Endothelial cell of umbilical vein (primary cell): ENCODE data around the gene CCND2. TPM values are rescaled to one million over a fixed set of nuclear protein-coding genes. Genes with fewer than 3 reads are reported as not detected.

Experiments used
- BruUV-seq: library from RNA; stranded (reverse); fragments of 400-500 nt; replicated peaks from 2 replicates; lab custom pipeline; 2021; lab: Mats Ljungman, UMichigan
- CTCF ChIA-PET: fragments of 300-600, 350-600 bp; sonication (Branson Sonifier 250); formaldehyde crosslinking; loops from one replicate; lab custom pipeline; 2021; ENCODE audit warnings: antibody characterized with exemption, inconsistent platforms; lab: Charles Lee
- POLR2A ChIA-PET: fragments of 300-600, 350-600 bp; sonication (Branson Sonifier 250); formaldehyde crosslinking; loops from one replicate; lab custom pipeline; 2021; ENCODE audit warnings: antibody characterized with exemption, inconsistent platforms; lab: Charles Lee
- DNase-seq: peaks from one replicate; pipeline ENCODE4 v3.0.0-alpha.2; 2011; ENCODE audit warnings: low read depth, low spot score
- FAIRE-seq: peaks from 2 replicates; lab custom pipeline; 2011; peaks lifted over from hg19 to GRCh38; lab: Jason Lieb, UNC
- H2AFZ ChIP-seq: 2 replicates; pipeline ENCODE4 v1.6.0; 2012; ENCODE audit warnings: low read depth, low read length, control low read depth, inconsistent platforms
- H3K27ac ChIP-seq: 2 replicates; pipeline ENCODE4 v1.5.1; 2011; ENCODE audit warnings: low read depth, mild to moderate bottlenecking, control low read depth, low read length, moderate library complexity; ENCODE audit not compliant: insufficient read depth
- H3K27me3 ChIP-seq, 2 experiments: 2 replicates each; pipeline versions ENCODE4 v1.6.0 to v1.6.1; 2011; ENCODE audit warnings: low read length in 2 of 2, mixed read lengths in 1 of 2; ENCODE audit not compliant: control insufficient read depth in 2 of 2, insufficient read depth in 2 of 2
- H3K36me3 ChIP-seq, 2 experiments: 2 replicates in 1 of 2; 3 replicates in 1 of 2; pipeline ENCODE4 v1.5.1; 2011; ENCODE audit warnings: low read length in 2 of 2, mild to moderate bottlenecking in 1 of 2, moderate library complexity in 1 of 2; ENCODE audit not compliant: control insufficient read depth in 2 of 2, insufficient read depth in 2 of 2; ENCODE audit errors: extremely low read depth in 1 of 2
- H3K4me1 ChIP-seq: 3 replicates; pipeline ENCODE4 v1.5.1; 2011; ENCODE audit warnings: mild to moderate bottlenecking, low read length; ENCODE audit not compliant: control insufficient read depth, insufficient read depth; ENCODE audit errors: extremely low read depth
- H3K4me2 ChIP-seq: 2 replicates; pipeline ENCODE4 v1.6.1; 2011; ENCODE audit warnings: low read length, control low read depth, mixed read lengths; ENCODE audit not compliant: insufficient read depth
- H3K4me3 ChIP-seq, 3 experiments: fragments of 200-600 bp in 1 of 3; sonication (generic), shearing (Covaris generic) in 1 of 3; replicated peaks in 1 of 3; 2 replicates each; pipeline ENCODE4 v1.5.1; 2011 to 2016; ENCODE audit warnings: control low read depth in 3 of 3, low read length in 3 of 3, mild to moderate bottlenecking in 2 of 3, inconsistent platforms in 1 of 3, low read depth in 1 of 3, moderate library complexity in 1 of 3; ENCODE audit not compliant: insufficient read depth in 1 of 3
- H3K79me2 ChIP-seq: 2 replicates; pipeline ENCODE4 v1.6.0; 2012; ENCODE audit warnings: low read length, inconsistent platforms; ENCODE audit not compliant: control insufficient read depth, insufficient read depth
- H3K9ac ChIP-seq: replicated peaks from 2 replicates; pipeline ENCODE3; 2011; ENCODE audit warnings: low read length, control low read depth; ENCODE audit not compliant: insufficient read depth; ENCODE audit errors: extremely low read depth
- H3K9me1 ChIP-seq: replicated peaks from 3 replicates; pipeline ENCODE4 v1.6.0; 2011; ENCODE audit warnings: mild to moderate bottlenecking, low read length; ENCODE audit not compliant: control insufficient read depth, insufficient read depth; ENCODE audit errors: extremely low read depth
- H3K9me3 ChIP-seq: replicated peaks from 2 replicates; pipeline ENCODE4 v1.5.1; 2012; ENCODE audit warnings: low read length, inconsistent platforms; ENCODE audit not compliant: control insufficient read depth, insufficient read depth
- H4K20me1 ChIP-seq: replicated peaks from 2 replicates; pipeline ENCODE3; 2011; ENCODE audit warnings: mild to moderate bottlenecking, low read length; ENCODE audit not compliant: control insufficient read depth, insufficient read depth; ENCODE audit errors: extremely low read depth
- CTCF ChIP-seq, 2 donors: IDR thresholded peaks; 1 replicate in 1 of 2; 2 replicates in 1 of 2; pipeline ENCODE4 v1.5.1; 2011; ENCODE audit warnings: low read length in 2 of 2, mild to moderate bottlenecking in 2 of 2, moderate library complexity in 2 of 2, control low read depth in 1 of 2, inconsistent platforms in 1 of 2, low read depth in 1 of 2; ENCODE audit not compliant: insufficient read depth in 1 of 2; ENCODE audit errors: extremely low read depth in 1 of 2
- EZH2 ChIP-seq: IDR thresholded peaks from 2 replicates; pipeline ENCODE4 v1.6.1; 2012; ENCODE audit warnings: borderline replicate concordance, low read depth, mild to moderate bottlenecking, moderate library complexity, low read length, inconsistent platforms; ENCODE audit not compliant: severe bottlenecking
- FOS ChIP-seq: IDR thresholded peaks from 2 replicates; pipeline ENCODE4 v1.6.1; 2011; ENCODE audit warnings: mild to moderate bottlenecking, low read length, moderate library complexity, borderline replicate concordance; ENCODE audit not compliant: insufficient read depth
- GATA2 ChIP-seq: IDR thresholded peaks from 2 replicates; pipeline ENCODE4 v1.7.0; 2011; ENCODE audit warnings: low read depth, mild to moderate bottlenecking, moderate library complexity, mixed read lengths, low read length; ENCODE audit not compliant: insufficient read length, insufficient read depth
- JUN ChIP-seq: IDR thresholded peaks from 2 replicates; pipeline ENCODE4 v1.6.1; 2011; ENCODE audit warnings: borderline replicate concordance, low read depth; ENCODE audit not compliant: insufficient read length, insufficient read depth
- MYC ChIP-seq: IDR thresholded peaks from one replicate; pipeline ENCODE4 v1.6.1; 2011; ENCODE audit warnings: mild to moderate bottlenecking, low read depth, low read length
- POLR2A ChIP-seq: IDR thresholded peaks from 2 replicates; pipeline ENCODE4 v1.6.1; 2012; ENCODE audit warnings: low read depth, mild to moderate bottlenecking, control low read depth, low read length
- POLR2AphosphoS5 ChIP-seq: IDR thresholded peaks from 2 replicates; pipeline ENCODE4 v1.6.1; 2012; ENCODE audit warnings: low read depth, mild to moderate bottlenecking, control low read depth, low read length, moderate library complexity; ENCODE audit not compliant: insufficient read depth
- dilution Hi-C: fragments of 300-500 bp; cut with MboI; formaldehyde crosslinking; loops from one replicate; pipeline ENCODE4 v1.15.0; 2019; ENCODE audit warnings: low sequenced_read_pairs; ENCODE audit not compliant: extremely low pct_ligation_motif_present
- intact Hi-C: fragments of 100-400 bp; cut with micrococcal nuclease; formaldehyde crosslinking; loops from one replicate; pipeline ENCODE4 v1.10.0; 2022
- polyA plus RNA-seq, 4 experiments: library from polyadenylated mRNA; depleted of rRNA in 3 of 4; stranded (reverse) in 3 of 4; unstranded in 1 of 4; fragments of >200 nt; gene quantifications; 2 replicates each; pipeline versions ENCODE4 v1.2.1 to v1.2.3, GENCODE V29; 2011 to 2012; ENCODE audit warnings: missing spikeins in 1 of 4
- total RNA-seq: library from RNA; stranded (reverse); gene quantifications from 2 replicates; pipeline ENCODE4 v1.2.3, GENCODE V29; 2021
- TF ChIP-seq, protein P1 (sequence below): IDR thresholded peaks from 2 replicates; pipeline ENCODE4 v1.6.1; 2011; ENCODE audit not compliant: insufficient read depth, insufficient read length

CCND2 gene
- total and polyA plus RNA-seq, 2 donors (not counting 3 experiments of a cell fraction or from before 2014, with no cell fraction given), result 0.68 to 3.4 TPM

DNA sequence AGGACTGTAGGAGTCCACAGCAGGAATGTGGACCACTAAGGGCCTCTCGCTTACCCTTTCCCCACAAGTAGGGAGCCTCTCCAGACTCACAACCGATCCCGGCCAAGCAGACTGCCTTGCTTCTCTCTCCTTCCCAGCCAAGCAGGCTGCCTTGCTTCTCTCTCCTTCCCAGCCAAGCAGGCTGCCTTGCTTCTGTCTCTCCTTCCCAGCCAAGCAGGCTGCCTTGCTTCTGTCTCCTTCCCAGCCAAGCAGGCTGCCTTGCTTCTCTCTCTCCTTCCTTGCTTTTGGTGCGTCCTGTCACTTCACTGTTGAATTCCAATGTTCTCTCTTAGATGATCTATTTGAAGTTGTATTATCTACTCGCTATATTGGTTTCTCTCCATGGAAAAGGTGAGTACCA is 32.6 kb upstream of the CCND2 start:
- TF ChIP-seq POLR2AphosphoS5, result no peak
- TF ChIP-seq, protein P1, sequence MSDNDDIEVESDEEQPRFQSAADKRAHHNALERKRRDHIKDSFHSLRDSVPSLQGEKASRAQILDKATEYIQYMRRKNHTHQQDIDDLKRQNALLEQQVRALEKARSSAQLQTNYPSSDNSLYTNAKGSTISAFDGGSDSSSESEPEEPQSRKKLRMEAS, result no peak
- TF ChIP-seq JUN, result no peak
- no peak for TF ChIP-seq GATA2
- TF ChIP-seq EZH2, result no peak
- no peak for TF ChIP-seq FOS
- TF ChIP-seq CTCF (IDR thresholded peaks at IDR 0.05; ENCODE audit: extremely low read depth in 1 of 2, insufficient read depth in 1 of 2, low read depth in 1 of 2, low read length in 2 of 2), result no peak
- no peak for TF ChIP-seq POLR2A
- TF ChIP-seq MYC, result no peak
- CTCF ChIA-PET, result interaction anchor here (0.9 to 1.2 kb wide), 2 partner anchors 36 to 134 kb away, joined by 3 read pairs; no protein-coding TSS in a partner anchor
- dilution Hi-C loops, result no loop called here
- H3K27ac ChIP-seq, result no peak overlapping the region
- H3K9ac ChIP-seq, result no peak overlapping the region
- intact Hi-C loops, result no loop called here
- H3K79me2 ChIP-seq, result no peaks in the 10 kb centered on the region
- no peaks in the 10 kb centered on the region for H3K4me1 ChIP-seq
- DNase-seq (no peak), FAIRE-seq (no peak)
- H3K36me3 ChIP-seq, result no peaks in the 10 kb centered on the region
- POLR2A ChIA-PET, result no interaction called here
- no peak overlapping the region for H3K4me3 ChIP-seq
- H4K20me1 ChIP-seq, result no peaks in the 10 kb centered on the region
- peaks cover 0 to 2% of the 10 kb centered on the region in 2 experiments for H3K27me3 ChIP-seq
- H3K9me3 ChIP-seq, result no peaks in the 10 kb centered on the region
- no peak overlapping the region for H3K4me2 ChIP-seq
- no peaks in the 10 kb centered on the region for H3K9me1 ChIP-seq
- no peak overlapping the region for H2AFZ ChIP-seq
- no TSS peak for BruUV-seq
